Measurements from ENCODE around the gene LRP8.

The LRP8 gene

GRCh38 chr1:53279296-53280200 is 48.3 kb downstream of the LRP8 start:
- no peak for DNase-seq

DNA sequence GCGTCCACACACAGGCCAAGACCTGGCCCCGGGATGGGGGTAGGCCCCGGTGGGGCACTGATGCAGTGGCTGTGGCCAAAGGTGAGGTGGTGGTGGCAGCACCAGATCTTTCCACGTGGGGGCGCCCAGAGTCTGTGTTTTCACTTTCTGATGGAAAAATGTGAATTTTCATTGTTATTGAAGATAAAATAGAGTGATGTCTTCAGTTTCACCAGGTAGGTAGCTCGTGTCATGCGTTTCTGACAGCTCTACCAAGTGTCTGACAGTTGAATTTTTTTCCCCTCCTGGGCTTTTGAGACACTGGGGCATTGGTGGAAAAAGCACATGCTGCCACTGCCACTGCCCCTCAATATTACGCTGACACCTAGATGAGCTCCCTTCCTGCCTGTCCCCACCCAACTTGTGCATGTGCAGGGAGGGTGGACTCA is 49.6 kb downstream of the LRP8 start:
- peak; percentile 54 for DNase-seq

GRCh38 chr1:53277326-53277725 is 50.5 kb downstream of the LRP8 start:
- DNase-seq, result no peak

DNA sequence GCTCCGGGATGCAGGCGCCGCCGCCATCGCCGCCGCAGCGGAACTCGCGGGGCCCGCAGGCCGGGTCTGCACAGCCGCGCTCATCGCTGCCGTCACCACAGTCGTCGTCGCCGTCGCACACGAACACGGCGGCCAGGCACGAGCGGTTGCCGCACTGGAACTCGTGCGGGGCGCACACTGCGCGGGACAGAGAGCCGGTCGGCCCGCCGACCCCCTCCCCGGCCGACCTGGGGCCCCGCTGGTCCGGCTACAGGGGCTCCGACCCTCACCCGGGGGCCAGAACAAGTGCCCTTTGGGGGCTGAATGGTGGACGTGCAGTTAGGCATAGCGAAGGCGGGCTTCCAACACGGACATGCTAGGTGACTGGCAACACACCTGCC is 51.0 kb downstream of the LRP8 start:
- DNase-seq, result no peak

DNA sequence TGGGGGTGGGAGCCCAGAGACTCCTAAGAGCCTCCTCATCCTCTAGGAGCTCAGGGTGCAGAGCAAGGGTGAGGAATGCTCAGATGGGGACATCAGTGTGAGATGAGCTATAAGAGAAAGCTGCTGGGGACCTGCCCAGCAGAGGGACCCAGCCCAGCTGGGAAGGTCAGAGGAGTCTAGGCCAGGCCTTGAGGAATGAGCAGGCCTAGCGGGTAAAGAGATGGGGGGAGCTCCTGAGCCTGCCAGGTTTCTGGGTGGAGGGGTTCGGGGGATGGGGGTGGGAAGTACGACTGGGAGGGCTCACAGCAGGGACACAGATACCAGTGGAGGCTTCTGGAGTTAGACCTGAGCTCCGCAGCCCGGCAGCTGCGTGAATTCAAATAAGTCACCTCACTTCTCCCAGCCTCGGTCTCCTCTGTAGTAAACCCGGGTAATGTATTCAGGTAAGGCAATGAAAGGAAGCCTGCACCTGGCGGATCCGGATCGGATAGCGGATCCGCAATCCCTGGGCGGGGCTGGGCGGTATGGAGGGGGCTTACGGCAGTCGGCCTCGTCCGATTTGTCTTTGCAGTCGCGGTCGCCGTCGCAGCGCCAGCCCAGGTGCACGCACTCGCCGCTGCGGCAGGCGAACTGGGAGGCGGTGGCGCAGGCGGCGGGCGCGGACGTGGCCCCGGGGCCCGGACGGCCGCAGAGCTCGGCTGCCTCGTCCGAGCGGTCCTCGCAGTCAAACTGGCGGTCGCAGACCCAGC is 51.5 kb downstream of the LRP8 start:
- no peak for DNase-seq

DNA sequence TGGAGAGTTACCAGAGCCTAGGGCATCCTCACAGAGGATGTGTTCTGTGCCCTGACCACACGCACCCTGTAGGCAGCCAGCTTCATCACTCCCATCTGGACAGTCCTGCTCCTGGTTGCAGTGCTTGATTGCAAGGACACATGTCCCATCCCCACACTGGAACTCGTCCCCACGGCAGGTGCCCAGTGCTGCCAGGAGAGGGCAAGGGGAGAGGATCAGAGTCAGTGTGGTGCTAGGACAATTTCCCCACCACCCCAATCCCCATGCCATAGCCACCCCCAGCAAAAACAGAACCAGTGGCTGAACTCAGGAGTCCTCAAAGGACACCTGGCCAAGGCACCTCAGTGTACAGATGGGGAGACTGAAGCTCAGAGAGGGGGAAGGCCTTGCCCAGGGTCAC is 52.3 kb downstream of the LRP8 start:
- no peak for DNase-seq

DNA sequence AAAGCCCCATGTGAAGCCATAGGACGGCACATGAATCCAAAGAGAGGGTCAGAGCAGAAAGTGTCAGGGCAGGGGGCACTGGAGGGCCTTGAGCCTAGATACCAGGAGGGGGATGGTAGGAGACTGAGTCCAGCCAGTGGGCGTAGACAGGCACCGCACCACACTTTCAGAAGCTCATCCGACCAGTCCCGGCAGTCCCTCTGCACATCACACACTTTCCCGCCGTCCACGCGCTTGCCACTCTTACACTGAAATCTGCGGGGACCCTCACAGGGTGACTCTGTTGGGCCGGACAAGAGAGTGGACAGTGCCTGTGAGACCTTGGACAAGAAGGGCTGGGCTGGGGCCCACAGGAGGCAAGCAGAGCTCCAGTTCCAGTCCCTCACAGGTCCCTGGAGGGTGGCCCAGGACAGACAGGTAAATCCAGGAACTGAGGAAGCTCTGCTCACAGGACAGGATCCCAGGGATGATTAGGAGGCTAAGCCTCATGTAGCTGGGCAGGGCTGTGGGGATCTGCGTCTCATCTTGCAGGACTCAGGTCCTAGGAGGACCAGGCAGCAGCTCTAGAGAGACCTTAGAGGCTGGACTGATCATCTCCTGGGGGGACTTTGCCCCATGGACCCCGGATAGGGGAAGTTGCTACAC is 53.2 kb downstream of the LRP8 start:
- no peak for DNase-seq

DNA sequence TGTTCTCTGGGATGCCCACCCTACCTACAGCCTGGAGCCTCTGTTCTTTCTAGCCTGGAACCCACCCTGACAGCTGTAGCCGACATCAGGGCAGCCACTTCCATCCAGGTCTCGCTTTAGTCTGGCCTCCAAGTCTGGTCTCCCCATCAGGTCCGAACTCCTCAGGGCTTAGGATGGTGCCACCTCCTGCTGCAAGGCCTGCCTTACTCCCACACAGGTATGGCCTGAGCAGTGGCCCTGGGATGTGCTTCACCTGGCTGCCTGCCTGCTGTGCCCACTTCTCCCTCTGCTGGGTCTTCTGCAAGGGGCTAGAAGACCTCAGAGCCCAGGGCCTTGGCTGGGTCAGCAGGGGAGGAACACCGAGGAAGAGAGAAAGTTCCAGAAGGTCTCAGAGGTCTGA is 53.8 kb downstream of the LRP8 start:
- no peak for DNase-seq

DNA sequence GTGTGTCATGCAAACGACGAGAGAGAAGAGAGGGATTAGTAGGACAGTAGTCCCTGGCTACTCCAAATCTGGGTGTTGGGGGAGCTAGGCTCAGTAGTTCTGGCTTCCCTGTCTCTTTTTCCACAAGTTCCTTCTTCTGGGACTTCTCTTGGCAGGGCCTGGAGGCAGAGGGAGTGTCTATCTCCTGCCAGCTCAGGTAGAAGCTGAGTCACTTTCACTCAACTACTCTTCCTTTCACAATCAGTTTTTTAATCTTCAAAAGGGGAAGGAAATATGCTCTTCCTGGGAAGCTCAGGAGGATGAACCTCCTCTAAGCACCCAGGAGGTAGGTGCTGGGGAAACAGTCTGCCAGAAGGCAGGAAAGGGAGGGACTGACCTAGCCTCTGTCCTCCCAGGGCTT is 54.3 kb downstream of the LRP8 start:
- DNase-seq, result no peak

DNA sequence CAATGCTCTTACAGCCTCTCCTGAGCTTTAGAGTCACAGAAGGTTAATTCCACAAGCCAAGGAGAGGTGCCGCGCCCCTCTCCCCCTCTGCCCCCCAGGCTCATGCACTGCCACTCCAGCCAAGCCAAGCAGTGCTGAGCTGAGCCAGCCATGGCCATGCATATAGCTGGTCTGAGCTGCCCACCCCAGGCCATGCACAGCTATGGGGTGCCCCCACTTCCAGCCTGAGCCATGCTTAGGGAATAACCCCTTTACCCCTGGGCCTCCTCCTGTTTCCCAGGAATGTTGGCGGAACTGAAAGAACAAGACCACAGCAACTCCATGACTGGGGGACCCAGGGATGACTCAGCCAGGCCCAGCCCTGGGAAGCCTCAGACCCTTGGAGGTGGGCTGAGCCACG is 55.5 kb downstream of the LRP8 start:
- DNase-seq, result no peak

- DNase-seq, result no peak
These were observed 56.3 kb downstream of the LRP8 start for GRCh38 chr1:53271446-53272090.

DNA sequence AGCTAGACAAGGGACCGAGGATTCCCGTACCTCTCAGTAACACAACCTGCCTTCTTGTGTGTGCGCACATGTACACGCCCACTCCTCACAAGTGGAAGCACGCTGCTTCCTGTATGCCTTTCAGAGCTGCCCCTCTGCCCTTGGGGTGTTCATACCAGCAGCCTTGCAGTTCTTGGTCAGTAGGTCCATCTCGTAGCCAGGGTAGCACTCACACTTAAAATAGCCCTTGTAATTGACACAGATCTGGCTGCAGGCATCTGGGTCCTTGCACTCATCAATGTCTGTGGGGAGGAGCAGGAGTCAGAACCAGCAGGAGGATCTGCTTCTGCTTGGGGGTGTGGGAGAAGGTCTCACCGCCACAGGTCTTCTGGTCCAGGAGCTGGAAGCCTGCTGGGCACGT is 57.0 kb downstream of the LRP8 start:
- no peak for DNase-seq

GRCh38 chr1:53270107-53270506 is 57.8 kb downstream of the LRP8 start:
- no peak for DNase-seq

GRCh38 chr1:53267761-53268160 is 60.1 kb downstream of the LRP8 start:
- no peak for DNase-seq

DNA sequence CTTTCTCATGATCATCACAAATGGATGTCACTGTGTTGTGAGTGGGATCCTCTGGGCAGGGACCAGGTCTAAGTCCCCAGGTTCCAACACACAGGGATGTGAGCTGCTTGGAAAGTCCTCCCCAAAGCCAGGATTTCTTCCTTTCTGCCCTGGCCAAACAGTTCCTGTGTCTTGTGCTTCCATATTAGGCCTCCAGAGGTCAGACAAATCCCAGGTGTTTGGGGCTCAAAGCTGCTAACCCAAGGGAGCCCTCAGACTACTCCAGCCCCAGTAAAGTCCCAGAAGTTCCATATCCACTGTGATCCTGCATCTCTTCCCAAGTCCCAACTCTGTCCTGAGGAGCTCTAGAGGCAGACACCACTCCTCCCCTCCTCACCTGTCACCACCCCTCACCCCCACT is 61.8 kb downstream of the LRP8 start:
- no peak for DNase-seq

DNA sequence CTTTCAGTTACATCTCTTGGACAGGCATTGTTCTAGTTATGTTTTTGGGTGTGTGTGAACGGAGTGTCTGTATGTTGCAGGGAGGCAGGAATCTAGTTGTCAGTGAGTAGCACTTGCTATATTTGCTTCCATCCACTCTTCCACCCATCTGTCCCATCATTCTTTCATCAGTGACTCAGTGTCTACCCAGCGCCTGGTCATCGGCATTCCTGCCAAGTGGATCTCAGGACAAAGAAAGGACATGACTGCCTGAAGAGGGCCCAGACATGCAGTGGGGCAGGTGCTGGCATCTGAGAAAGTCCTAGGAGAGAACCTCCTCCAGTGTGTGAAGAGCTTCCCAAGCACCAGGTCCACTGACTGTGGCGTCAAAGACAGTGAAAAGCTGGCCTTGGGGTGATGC is 62.3 kb downstream of the LRP8 start:
- DNase-seq, result no peak

- DNase-seq, result no peak
These were observed 63.8 kb downstream of the LRP8 start for GRCh38 chr1:53264048-53264447.

GRCh38 chr1:53262000-53262399 is 65.9 kb downstream of the LRP8 start:
- DNase-seq, result no peak

DNA sequence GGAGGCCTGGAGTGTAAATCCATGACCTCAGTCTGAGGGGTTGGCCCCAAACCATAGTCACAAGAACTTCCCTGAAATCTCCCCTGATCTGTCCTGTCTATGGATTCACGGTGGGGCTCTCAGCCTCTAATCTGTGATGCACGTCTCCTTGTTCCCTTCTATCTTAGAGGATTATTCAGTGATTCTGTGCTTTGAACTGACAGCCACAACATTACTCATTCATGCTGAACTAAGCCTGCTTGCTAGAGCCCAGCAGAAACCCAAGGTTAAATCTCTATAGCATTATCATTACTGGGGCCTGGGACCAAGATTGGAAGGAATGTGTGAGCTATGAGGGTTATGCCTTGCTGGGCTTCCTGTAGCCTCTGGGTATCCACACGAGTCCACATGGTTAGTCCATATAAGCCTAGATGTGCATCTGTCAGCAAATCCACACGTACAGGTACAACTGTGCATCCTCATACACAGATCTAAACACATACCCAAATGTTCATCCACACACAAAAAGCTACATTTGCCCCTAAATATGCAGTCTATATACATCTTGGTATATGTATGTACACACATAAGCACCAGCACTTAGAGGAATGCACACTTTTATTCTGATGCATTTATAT is 67.1 kb downstream of the LRP8 start:
- DNase-seq, result no peak

DNA sequence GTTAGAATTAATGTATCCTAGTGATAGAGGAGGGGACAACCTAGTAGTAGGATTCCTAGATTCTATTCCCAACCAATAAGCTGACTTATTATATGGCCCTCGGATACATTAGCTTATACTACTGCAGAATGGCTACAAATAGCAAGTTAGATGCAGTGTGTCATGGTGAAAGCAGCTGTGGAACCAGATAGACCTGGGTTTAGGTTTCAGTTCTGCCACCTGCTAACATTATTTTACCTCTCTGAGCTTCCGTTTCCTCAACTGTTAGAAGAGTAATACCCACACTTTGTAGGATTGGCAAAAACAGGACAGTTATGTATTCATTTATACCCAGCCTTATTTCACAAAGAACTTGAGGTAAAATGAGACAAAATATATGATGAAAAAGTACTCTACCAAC is 67.9 kb downstream of the LRP8 start:
- DNase-seq, result no peak

GRCh38 chr1:53258216-53258615 is 69.7 kb downstream of the LRP8 start:
- DNase-seq, result no peak

GRCh38 chr1:53257454-53258081 is 70.3 kb downstream of the LRP8 start:
- no peak for DNase-seq
